Measurements from ENCODE around the gene PLSCR4.

The PLSCR4 gene

GRCh38 chr3:146223401-146224373 lies 27.2 kb downstream of the PLSCR4 start:
- Mint-ChIP-seq H3K4me1 (ENCODE audit: low read depth) (no peaks in the 10 kb centered on the region), H3K36me3 (ENCODE audit: low read depth) (no peaks in the 10 kb centered on the region), H3K4me3 (no peak overlapping the region), H3K27me3 (no peaks in the 10 kb centered on the region), H3K9me3 (peaks cover 9% of the 10 kb centered on the region), H3K27ac (no peak overlapping the region)
- intact Hi-C loops (cut with micrococcal nuclease), result no loop called here

GRCh38 chr3:146222204-146223046 lies 28.5 kb downstream of the PLSCR4 start:
- no peak overlapping the region for H3K4me3 Mint-ChIP-seq

GRCh38 chr3:146221276-146221675 lies 29.6 kb downstream of the PLSCR4 start:
- Mint-ChIP-seq H3K9me3 (peaks cover 9% of the 10 kb centered on the region), H3K27ac (no peak overlapping the region), H3K36me3 (ENCODE audit: low read depth) (no peaks in the 10 kb centered on the region), H3K27me3 (no peaks in the 10 kb centered on the region), H3K4me1 (ENCODE audit: low read depth) (no peaks in the 10 kb centered on the region), H3K4me3 (no peak overlapping the region)
- intact Hi-C loops (cut with micrococcal nuclease), result no loop called here

More at GRCh38 chr3:146222204-146223046, 28.5 kb downstream of the PLSCR4 start:
- intact Hi-C loops (cut with micrococcal nuclease), result no loop called here
- H3K27me3 Mint-ChIP-seq, result no peaks in the 10 kb centered on the region
- peaks cover 9% of the 10 kb centered on the region for H3K9me3 Mint-ChIP-seq
- no peaks in the 10 kb centered on the region for H3K4me1 Mint-ChIP-seq (ENCODE audit: low read depth)
- H3K36me3 Mint-ChIP-seq (ENCODE audit: low read depth), result no peaks in the 10 kb centered on the region
- H3K27ac Mint-ChIP-seq, result no peak overlapping the region

GRCh38 chr3:146218880-146219866 lies 31.7 kb downstream of the PLSCR4 start:
- intact Hi-C loops (cut with micrococcal nuclease), result loop anchor here (1.0 kb wide), 1 partner anchor 358 kb away; no protein-coding TSS in a partner anchor
- no peaks in the 10 kb centered on the region for H3K9me3 Mint-ChIP-seq
- H3K36me3 Mint-ChIP-seq (ENCODE audit: low read depth), result no peaks in the 10 kb centered on the region
- H3K27me3 Mint-ChIP-seq, result no peaks in the 10 kb centered on the region
- H3K27ac Mint-ChIP-seq, result no peak overlapping the region
- H3K4me3 Mint-ChIP-seq, result no peak overlapping the region
- no peaks in the 10 kb centered on the region for H3K4me1 Mint-ChIP-seq (ENCODE audit: low read depth)

GRCh38 chr3:146217324-146217723 lies 33.6 kb downstream of the PLSCR4 start:
- no peaks in the 10 kb centered on the region for H3K9me3 Mint-ChIP-seq
- H3K4me3 Mint-ChIP-seq, result no peak overlapping the region
- intact Hi-C loops (cut with micrococcal nuclease), result no loop called here
- no peaks in the 10 kb centered on the region for H3K36me3 Mint-ChIP-seq (ENCODE audit: low read depth)
- H3K27ac Mint-ChIP-seq, result no peak overlapping the region
- no peaks in the 10 kb centered on the region for H3K27me3 Mint-ChIP-seq
- H3K4me1 Mint-ChIP-seq (ENCODE audit: low read depth), result no peaks in the 10 kb centered on the region

GRCh38 chr3:146214493-146214892 lies 36.4 kb downstream of the PLSCR4 start:
- intact Hi-C loops (cut with micrococcal nuclease), result loop anchor here (5.0 kb wide), 1 partner anchor 423 kb away; no protein-coding TSS in a partner anchor
- no peaks in the 10 kb centered on the region for H3K4me1 Mint-ChIP-seq (ENCODE audit: low read depth)
- H3K9me3 Mint-ChIP-seq, result no peaks in the 10 kb centered on the region
- no peaks in the 10 kb centered on the region for H3K36me3 Mint-ChIP-seq (ENCODE audit: low read depth)
- no peak overlapping the region for H3K27ac Mint-ChIP-seq
- H3K4me3 Mint-ChIP-seq, result no peak overlapping the region
- no peaks in the 10 kb centered on the region for H3K27me3 Mint-ChIP-seq

GRCh38 chr3:146209371-146209770 lies 41.5 kb downstream of the PLSCR4 start:
- Mint-ChIP-seq H3K9me3 (no peaks in the 10 kb centered on the region), H3K27ac (no peak overlapping the region), H3K27me3 (no peaks in the 10 kb centered on the region), H3K4me3 (no peak overlapping the region), H3K4me1 (ENCODE audit: low read depth) (no peaks in the 10 kb centered on the region), H3K36me3 (ENCODE audit: low read depth) (no peaks in the 10 kb centered on the region)
- intact Hi-C loops (cut with micrococcal nuclease), result no loop called here

GRCh38 chr3:146203776-146204175 lies 47.1 kb downstream of the PLSCR4 start:
- no peaks in the 10 kb centered on the region for H3K27me3 Mint-ChIP-seq
- intact Hi-C loops (cut with micrococcal nuclease), result no loop called here
- H3K4me3 Mint-ChIP-seq, result no peak overlapping the region
- no peaks in the 10 kb centered on the region for H3K36me3 Mint-ChIP-seq (ENCODE audit: low read depth)
- no peak overlapping the region for H3K27ac Mint-ChIP-seq
- no peaks in the 10 kb centered on the region for H3K4me1 Mint-ChIP-seq (ENCODE audit: low read depth)
- no peaks in the 10 kb centered on the region for H3K9me3 Mint-ChIP-seq

GRCh38 chr3:146200461-146201220 lies 50.3 kb downstream of the PLSCR4 start:
- intact Hi-C loops (cut with micrococcal nuclease), result no loop called here
- Mint-ChIP-seq H3K27ac (no peak overlapping the region), H3K4me3 (no peak overlapping the region), H3K4me1 (ENCODE audit: low read depth) (no peaks in the 10 kb centered on the region), H3K9me3 (no peaks in the 10 kb centered on the region), H3K27me3 (no peaks in the 10 kb centered on the region), H3K36me3 (ENCODE audit: low read depth) (no peaks in the 10 kb centered on the region)

- Mint-ChIP-seq H3K4me3 (no peak overlapping the region), H3K36me3 (ENCODE audit: low read depth) (no peaks in the 10 kb centered on the region), H3K4me1 (ENCODE audit: low read depth) (no peaks in the 10 kb centered on the region), H3K27ac (no peak overlapping the region), H3K27me3 (no peaks in the 10 kb centered on the region), H3K9me3 (no peaks in the 10 kb centered on the region)
- intact Hi-C loops (cut with micrococcal nuclease), result no loop called here
These were observed 51.1 kb downstream of the PLSCR4 start for GRCh38 chr3:146199762-146200161.

GRCh38 chr3:146196789-146197188 lies 54.1 kb downstream of the PLSCR4 start:
- Mint-ChIP-seq H3K36me3 (ENCODE audit: low read depth) (no peaks in the 10 kb centered on the region), H3K4me1 (ENCODE audit: low read depth) (no peaks in the 10 kb centered on the region), H3K27ac (no peak overlapping the region), H3K4me3 (no peak overlapping the region), H3K9me3 (no peaks in the 10 kb centered on the region), H3K27me3 (no peaks in the 10 kb centered on the region)
- intact Hi-C loops (cut with micrococcal nuclease), result no loop called here

- intact Hi-C loops (cut with micrococcal nuclease), result no loop called here
- no peaks in the 10 kb centered on the region for H3K4me1 Mint-ChIP-seq (ENCODE audit: low read depth)
These were observed 55.3 kb downstream of the PLSCR4 start for GRCh38 chr3:146195605-146196004.

GRCh38 chr3:146195030-146195429 lies 55.9 kb downstream of the PLSCR4 start:
- H3K27me3 Mint-ChIP-seq, result no peaks in the 10 kb centered on the region
- H3K27ac Mint-ChIP-seq, result no peak overlapping the region
- intact Hi-C loops (cut with micrococcal nuclease), result no loop called here
- no peak overlapping the region for H3K4me3 Mint-ChIP-seq
- no peaks in the 10 kb centered on the region for H3K36me3 Mint-ChIP-seq (ENCODE audit: low read depth)
- no peaks in the 10 kb centered on the region for H3K4me1 Mint-ChIP-seq (ENCODE audit: low read depth)
- no peaks in the 10 kb centered on the region for H3K9me3 Mint-ChIP-seq

More at GRCh38 chr3:146195605-146196004, 55.3 kb downstream of the PLSCR4 start:
- Mint-ChIP-seq H3K27ac (no peak overlapping the region), H3K9me3 (no peaks in the 10 kb centered on the region), H3K27me3 (no peaks in the 10 kb centered on the region), H3K4me3 (no peak overlapping the region), H3K36me3 (ENCODE audit: low read depth) (no peaks in the 10 kb centered on the region)

All from dendritic cell treated with granulocyte-macrophage colony-stimulating factor and Interleukin-4, amounts not matched to agents 40 ng/mL and 50 ng/mL, for 4 days (primary cell).